Fibroblast of lung (primary cell): Measurements from ENCODE around the gene C1orf232. TPM values are rescaled to one million over a fixed set of nuclear protein-coding genes. Genes with fewer than 3 reads are reported as not detected.

Source experiments
- DNase-seq, 2 donors: peaks; one replicate each; pipeline versions ENCODE4 v3.0.0 to v3.0.0-alpha.2; 2010; ENCODE audit warnings: low read depth in 2 of 2
- H2AFZ ChIP-seq: 2 replicates; pipeline ENCODE4 v1.5.1; 2012; ENCODE audit warnings: low read length, control low read depth, inconsistent platforms
- H3K27ac ChIP-seq: 2 replicates; pipeline ENCODE4 v1.5.1; 2011; ENCODE audit warnings: low read length, control low read depth; ENCODE audit not compliant: insufficient read depth
- H3K27me3 ChIP-seq: 2 replicates; pipeline ENCODE4 v1.5.1; 2011; ENCODE audit warnings: mild to moderate bottlenecking, low read length; ENCODE audit not compliant: control insufficient read depth, insufficient read depth
- H3K36me3 ChIP-seq: 2 replicates; pipeline ENCODE4 v1.5.1; 2011; ENCODE audit warnings: low read length; ENCODE audit not compliant: control insufficient read depth, insufficient read depth
- H3K4me1 ChIP-seq: 2 replicates; pipeline ENCODE4 v1.5.1; 2011; ENCODE audit warnings: low read length; ENCODE audit not compliant: control insufficient read depth, insufficient read depth; ENCODE audit errors: extremely low read depth
- H3K4me2 ChIP-seq: 2 replicates; pipeline ENCODE4 v1.5.1; 2011; ENCODE audit warnings: low read length, control low read depth; ENCODE audit not compliant: insufficient read depth; ENCODE audit errors: extremely low read depth
- H3K4me3 ChIP-seq, 4 experiments: fragments of 200-600 bp in 1 of 4; sonication (generic) in 1 of 4; replicated peaks in 1 of 4; 2 replicates each; pipeline ENCODE4 v1.5.1; 2011 to 2016; ENCODE audit warnings: low read length in 4 of 4, low read depth in 3 of 4, mild to moderate bottlenecking in 3 of 4, control low read depth in 2 of 4, inconsistent platforms in 1 of 4, mixed read lengths in 1 of 4; ENCODE audit not compliant: insufficient read depth in 1 of 4; ENCODE audit errors: control extremely low read depth in 1 of 4
- H3K79me2 ChIP-seq: 2 replicates; pipeline ENCODE4 v1.5.1; 2012; ENCODE audit warnings: mild to moderate bottlenecking, low read length, inconsistent platforms; ENCODE audit not compliant: control insufficient read depth, insufficient read depth
- H3K9ac ChIP-seq: 2 replicates; pipeline ENCODE4 v1.5.1; 2011; ENCODE audit warnings: mild to moderate bottlenecking, low read length, control low read depth; ENCODE audit not compliant: insufficient read depth
- H3K9me3 ChIP-seq: 2 replicates; pipeline ENCODE4 v1.5.1; 2012; ENCODE audit warnings: low read depth, low read length; ENCODE audit not compliant: control insufficient read depth, insufficient read depth
- H4K20me1 ChIP-seq: 2 replicates; pipeline ENCODE4 v1.5.1; 2011; ENCODE audit warnings: low read length; ENCODE audit not compliant: control insufficient read depth, insufficient read depth; ENCODE audit errors: extremely low read depth
- EZH2 ChIP-seq: IDR thresholded peaks from 2 replicates; pipeline ENCODE4 v1.5.1; 2012; ENCODE audit warnings: low read length, control low read depth, mild to moderate bottlenecking; ENCODE audit errors: missing control alignments
- polyA plus RNA-seq, 2 donors: library from polyadenylated mRNA; depleted of rRNA in 1 of 2; stranded (reverse) in 1 of 2; unstranded in 1 of 2; fragments of >200 nt; gene quantifications; 2 replicates each; pipeline ENCODE4 v1.2.1, GENCODE V29; 2011 to 2012; ENCODE audit warnings: missing spikeins in 1 of 2
- total RNA-seq: library from RNA; depleted of rRNA; stranded (reverse); fragments of >200 nt; gene quantifications from 2 replicates; pipeline ENCODE4 v1.2.1, GENCODE V29; 2014
- TF ChIP-seq, protein P1 (sequence below), 2 donors: IDR thresholded peaks in 1 of 2; conservative IDR thresholded peaks in 1 of 2; 1 replicate in 1 of 2; 2 replicates in 1 of 2; pipeline ENCODE4 v1.5.1; 2011 to 2012; ENCODE audit warnings: low read length in 2 of 2, control low read depth in 1 of 2, inconsistent platforms in 1 of 2, low read depth in 1 of 2, mild to moderate bottlenecking in 1 of 2

Gene C1orf232
- total and polyA plus RNA-seq, 2 donors (not counting 1 experiment from before 2014, with no cell fraction given): not detected

DNA sequence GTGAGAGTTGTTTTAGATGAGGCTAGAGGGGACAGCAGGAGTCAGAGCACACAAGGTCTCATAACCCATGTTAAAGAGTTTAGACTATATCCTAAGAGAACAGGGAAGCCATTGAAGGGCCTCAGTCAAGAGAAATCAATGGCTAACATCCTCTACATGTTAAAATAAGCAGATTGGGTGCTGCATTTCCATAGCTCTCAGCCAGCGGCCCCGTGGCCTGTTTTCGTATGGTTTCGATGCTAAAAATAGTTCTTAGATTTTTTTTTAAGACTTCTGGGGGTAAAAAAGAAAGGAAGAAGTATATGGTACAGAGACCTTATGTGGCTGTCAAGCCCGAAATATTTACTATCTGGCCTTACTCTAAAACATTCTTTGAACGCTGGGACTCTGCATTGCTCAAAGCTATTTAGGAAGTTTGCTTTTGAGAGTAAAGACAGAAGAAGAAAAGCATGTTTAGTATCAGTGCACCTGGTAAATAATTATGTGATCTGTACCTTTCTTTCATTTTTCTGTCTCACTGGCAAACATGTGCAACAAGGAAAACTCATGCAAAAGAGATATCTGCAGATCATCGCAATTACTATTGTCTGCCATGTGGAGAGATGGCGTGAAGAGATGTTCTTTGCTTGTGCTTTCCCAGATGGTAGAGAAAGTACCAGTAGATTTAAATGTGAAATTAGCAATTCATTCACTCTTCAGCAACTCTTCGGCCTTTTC, 48.7 kb downstream of the C1orf232 start:
- Histone ChIP-seq H3K9ac (no peak overlapping the region), H3K27ac (no peak overlapping the region), H3K79me2 (no peaks in the 10 kb centered on the region), H2AFZ (no peak overlapping the region), H3K4me2 (no peak overlapping the region), H3K27me3 (no peaks in the 10 kb centered on the region), H3K4me3 (no peak overlapping the region), H3K9me3 (no peaks in the 10 kb centered on the region), H4K20me1 (no peaks in the 10 kb centered on the region), H3K36me3 (no peaks in the 10 kb centered on the region), H3K4me1 (peaks cover 3% of the 10 kb centered on the region)
- no peak for DNase-seq
- TF ChIP-seq EZH2: no peak
- TF ChIP-seq, protein P1, sequence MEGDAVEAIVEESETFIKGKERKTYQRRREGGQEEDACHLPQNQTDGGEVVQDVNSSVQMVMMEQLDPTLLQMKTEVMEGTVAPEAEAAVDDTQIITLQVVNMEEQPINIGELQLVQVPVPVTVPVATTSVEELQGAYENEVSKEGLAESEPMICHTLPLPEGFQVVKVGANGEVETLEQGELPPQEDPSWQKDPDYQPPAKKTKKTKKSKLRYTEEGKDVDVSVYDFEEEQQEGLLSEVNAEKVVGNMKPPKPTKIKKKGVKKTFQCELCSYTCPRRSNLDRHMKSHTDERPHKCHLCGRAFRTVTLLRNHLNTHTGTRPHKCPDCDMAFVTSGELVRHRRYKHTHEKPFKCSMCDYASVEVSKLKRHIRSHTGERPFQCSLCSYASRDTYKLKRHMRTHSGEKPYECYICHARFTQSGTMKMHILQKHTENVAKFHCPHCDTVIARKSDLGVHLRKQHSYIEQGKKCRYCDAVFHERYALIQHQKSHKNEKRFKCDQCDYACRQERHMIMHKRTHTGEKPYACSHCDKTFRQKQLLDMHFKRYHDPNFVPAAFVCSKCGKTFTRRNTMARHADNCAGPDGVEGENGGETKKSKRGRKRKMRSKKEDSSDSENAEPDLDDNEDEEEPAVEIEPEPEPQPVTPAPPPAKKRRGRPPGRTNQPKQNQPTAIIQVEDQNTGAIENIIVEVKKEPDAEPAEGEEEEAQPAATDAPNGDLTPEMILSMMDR (conservative IDR thresholded peaks at IDR 0.05 in 1 of 2, IDR thresholded peaks at IDR 0.05 in 1 of 2; ENCODE audit: low read depth in 1 of 2, low read length in 2 of 2): no peak

DNA sequence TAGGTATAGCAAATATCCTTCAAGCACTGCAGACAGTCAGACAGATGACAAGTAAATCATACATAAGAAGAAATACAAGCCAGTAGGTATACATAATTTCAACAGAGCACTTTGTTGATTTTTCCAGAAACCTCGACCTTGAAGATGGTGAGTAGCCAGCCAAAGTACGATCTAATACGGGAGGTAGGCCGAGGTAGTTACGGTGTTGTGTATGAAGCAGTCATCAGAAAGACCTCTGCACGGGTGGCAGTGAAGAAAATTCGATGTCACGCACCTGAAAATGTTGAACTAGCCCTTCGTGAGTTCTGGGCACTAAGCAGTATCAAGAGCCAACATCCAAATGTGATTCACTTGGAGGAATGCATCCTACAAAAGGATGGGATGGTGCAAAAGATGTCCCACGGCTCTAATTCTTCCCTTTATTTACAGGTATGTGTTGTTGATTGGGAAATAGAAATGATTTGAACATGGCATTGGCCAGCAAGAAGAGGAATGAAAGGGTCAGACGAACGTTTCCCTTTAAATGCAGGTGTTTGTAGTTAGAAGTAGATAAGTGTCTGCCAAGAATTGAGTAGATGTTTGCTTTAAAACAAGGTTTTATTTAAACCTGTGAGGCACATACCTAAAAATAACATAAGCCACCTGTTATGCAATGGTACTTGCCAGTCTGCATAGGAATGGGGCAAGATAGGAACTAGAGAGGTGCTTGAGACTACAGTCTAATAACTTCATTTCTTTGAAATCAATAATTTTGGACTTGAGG, 54.4 kb downstream of the C1orf232 start:
- Histone ChIP-seq H3K4me2 (no peak overlapping the region), H3K9me3 (no peaks in the 10 kb centered on the region), H3K4me3 (no peak overlapping the region), H3K27me3 (no peaks in the 10 kb centered on the region), H3K79me2 (peaks cover 4% of the 10 kb centered on the region), H3K27ac (no peak overlapping the region), H3K36me3 (no peaks in the 10 kb centered on the region), H2AFZ (no peak overlapping the region), H3K9ac (no peak overlapping the region), H3K4me1 (no peaks in the 10 kb centered on the region), H4K20me1 (no peaks in the 10 kb centered on the region)
- no peak for DNase-seq
- TF ChIP-seq, protein P1 (conservative IDR thresholded peaks at IDR 0.05 in 1 of 2, IDR thresholded peaks at IDR 0.05 in 1 of 2; ENCODE audit: low read depth in 1 of 2, low read length in 2 of 2): no peak
- no peak for TF ChIP-seq EZH2

Other genes with a start within 250 kb of the C1orf232 start
- gene PAFAH2, start 170.9 kb downstream of the C1orf232 start, total RNA-seq: 8.2 and 11.7 TPM in 2 replicates
- 8.3 and 11.3 TPM in 2 replicates for gene PAFAH2, start 170.9 kb downstream of the C1orf232 start, polyA plus RNA-seq
- 0.26 and 0.33 TPM in 2 replicates for gene EXTL1, start 147.2 kb downstream of the C1orf232 start, total RNA-seq
- gene EXTL1, start 147.2 kb downstream of the C1orf232 start, polyA plus RNA-seq: 0.14 and 0.39 TPM in 2 replicates
- gene SLC30A2, start 122.8 kb downstream of the C1orf232 start, total RNA-seq: not detected in 2 replicates
- gene SLC30A2, start 122.8 kb downstream of the C1orf232 start, polyA plus RNA-seq: not detected in 2 replicates
- not detected in 2 replicates for gene TRIM63, start 101.3 kb downstream of the C1orf232 start, total RNA-seq
- gene TRIM63, start 101.3 kb downstream of the C1orf232 start, polyA plus RNA-seq: not detected in 2 replicates
- 4.3 and 5.1 TPM in 2 replicates for gene PDIK1L, start 57.1 kb downstream of the C1orf232 start, total RNA-seq
- 3.0 and 3.7 TPM in 2 replicates for gene PDIK1L, start 57.1 kb downstream of the C1orf232 start, polyA plus RNA-seq
- gene FAM110D, start 9.9 kb downstream of the C1orf232 start, total RNA-seq: not detected in 2 replicates
- gene FAM110D, start 9.9 kb downstream of the C1orf232 start, polyA plus RNA-seq: not detected in 2 replicates
- gene ZNF593, start 945 bp upstream of the C1orf232 start, total RNA-seq: 30.7 and 38.8 TPM in 2 replicates
- 17.6 and 19.8 TPM in 2 replicates for gene ZNF593, start 945 bp upstream of the C1orf232 start, polyA plus RNA-seq
- gene ZNF593OS, start 2.9 kb upstream of the C1orf232 start, total RNA-seq: not detected in 2 replicates
- not detected in 2 replicates for gene ZNF593OS, start 2.9 kb upstream of the C1orf232 start, polyA plus RNA-seq
- not detected in 2 replicates for gene CNKSR1, start 8.5 kb upstream of the C1orf232 start, total RNA-seq
- 0.08 TPM in 1 of 2 replicates, not detected in the other for gene CNKSR1, start 8.5 kb upstream of the C1orf232 start, polyA plus RNA-seq
- not detected in 2 replicates for gene CATSPER4, start 21.6 kb upstream of the C1orf232 start, total RNA-seq
- not detected in 2 replicates for gene CATSPER4, start 21.6 kb upstream of the C1orf232 start, polyA plus RNA-seq
- gene CEP85, start 65.2 kb upstream of the C1orf232 start, total RNA-seq: 3.9 and 6.9 TPM in 2 replicates
- 4.7 and 8.2 TPM in 2 replicates for gene CEP85, start 65.2 kb upstream of the C1orf232 start, polyA plus RNA-seq
- gene SH3BGRL3, start 111.1 kb upstream of the C1orf232 start, total RNA-seq: 12.8 and 39.6 TPM in 2 replicates
- gene SH3BGRL3, start 111.1 kb upstream of the C1orf232 start, polyA plus RNA-seq: 200 and 261 TPM in 2 replicates
- gene UBXN11, start 137.7 kb upstream of the C1orf232 start, total RNA-seq: 2.6 and 3.5 TPM in 2 replicates
- gene UBXN11, start 137.7 kb upstream of the C1orf232 start, polyA plus RNA-seq: 6.5 and 7.1 TPM in 2 replicates
- gene CD52, start 149.0 kb upstream of the C1orf232 start, total RNA-seq: 0.51 TPM in 1 of 2 replicates, not detected in the other
- gene CD52, start 149.0 kb upstream of the C1orf232 start, polyA plus RNA-seq: 0.28 and 0.31 TPM in 2 replicates
- gene CRYBG2, start 185.2 kb upstream of the C1orf232 start, total RNA-seq: not detected in 2 replicates
- gene CRYBG2, start 185.2 kb upstream of the C1orf232 start, polyA plus RNA-seq: not detected in 2 replicates
- gene ZNF683, start 203.8 kb upstream of the C1orf232 start, total RNA-seq: not detected in 2 replicates
- gene ZNF683, start 203.8 kb upstream of the C1orf232 start, polyA plus RNA-seq: not detected in 2 replicates
- not detected in 2 replicates for gene LIN28A, start 241.9 kb upstream of the C1orf232 start, total RNA-seq
- 0.05 and 0.09 TPM in 2 replicates for gene LIN28A, start 241.9 kb upstream of the C1orf232 start, polyA plus RNA-seq